GM18505 (cell line): ENCODE results near the gene ITPRIPL2.

ENCODE experiments used
- ATAC-seq: cut with Tn5 transposase; IDR thresholded peaks from one replicate; pipeline ENCODE4 v1.9.1; 2021; ENCODE audit not compliant: unreplicated experiment
- POLR2A ChIP-seq: IDR thresholded peaks from 4 replicates; pipeline ENCODE4 v1.6.1; 2011; ENCODE audit warnings: borderline replicate concordance; ENCODE audit not compliant: insufficient read depth, insufficient read length; ENCODE audit errors: extremely low read depth

The ITPRIPL2 gene

GRCh38 chr16:19135201-19135842, 21.6 kb downstream of the ITPRIPL2 start:
- no peak for TF ChIP-seq POLR2A
- no peak for ATAC-seq

DNA sequence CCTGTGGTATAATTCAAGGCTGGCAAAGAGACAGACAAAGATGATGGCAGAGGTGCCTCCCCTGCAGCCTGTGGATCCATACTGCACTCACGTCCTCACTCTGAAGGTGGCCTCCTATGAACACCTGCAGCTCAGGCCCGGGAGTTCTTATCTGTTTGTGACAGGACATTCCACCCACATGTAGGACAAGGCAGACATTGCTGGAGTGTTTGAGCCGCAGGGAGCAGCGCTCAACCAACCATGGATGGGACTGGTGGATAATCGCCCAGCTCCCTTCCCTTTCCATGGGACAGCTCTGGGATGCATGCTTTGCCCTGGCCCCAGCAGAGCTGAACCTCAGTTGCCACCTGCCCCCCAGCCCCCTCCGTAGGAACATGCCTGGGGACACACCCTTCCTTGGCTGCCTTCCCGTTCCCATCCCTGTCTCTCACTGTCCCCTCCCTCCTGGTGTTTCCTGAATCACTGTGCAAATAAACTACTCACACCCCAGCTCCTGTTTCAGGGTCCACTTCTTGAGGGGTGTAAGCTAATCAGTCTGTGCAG, 22.2 kb downstream of the ITPRIPL2 start:
- TF ChIP-seq POLR2A: no peak
- no peak for ATAC-seq

GRCh38 chr16:19136549-19137196, 22.9 kb downstream of the ITPRIPL2 start:
- ATAC-seq: no peak

DNA sequence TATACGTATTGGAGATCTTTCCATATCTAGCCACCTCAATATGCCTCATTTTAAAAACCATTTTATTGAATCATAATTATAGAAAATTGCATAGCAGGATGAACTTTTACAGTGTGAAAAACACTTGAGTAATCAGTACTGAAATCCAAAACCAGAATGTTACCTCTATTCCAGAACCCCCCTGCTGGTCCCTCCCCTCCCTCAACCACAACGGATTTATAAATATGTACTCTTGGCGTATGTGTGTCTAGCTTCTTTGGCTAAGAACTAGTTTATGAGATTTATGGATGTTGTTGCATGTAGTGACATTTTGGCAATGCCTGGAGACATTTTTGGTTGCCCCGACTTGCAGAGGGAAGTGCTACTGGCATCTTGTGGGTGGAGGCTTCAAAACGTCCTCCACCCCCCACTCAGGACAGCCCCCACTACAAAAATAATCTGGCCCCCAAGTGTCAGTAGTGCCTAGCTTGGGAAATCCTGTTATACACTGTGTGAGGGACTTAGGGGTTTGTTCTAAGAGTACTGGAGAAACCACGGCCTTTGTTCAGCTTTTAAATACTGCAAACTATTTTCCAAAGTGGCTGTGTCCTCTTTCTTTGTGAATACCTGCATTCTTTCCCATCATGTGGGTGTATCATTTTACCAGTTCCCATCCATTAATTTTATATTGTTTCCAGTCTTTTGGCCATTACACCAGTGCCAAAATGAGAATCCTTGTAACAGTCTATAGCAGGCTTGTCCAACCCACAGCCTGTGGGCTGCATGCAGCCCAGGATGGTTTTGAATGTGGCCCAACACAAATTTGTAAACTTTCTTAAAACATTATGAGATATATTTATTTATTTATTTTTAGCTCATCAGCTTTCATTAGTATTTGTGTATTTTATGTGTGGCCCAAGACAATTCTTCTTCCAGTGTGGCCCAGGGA, 23.7 kb downstream of the ITPRIPL2 start:
- no peak for ATAC-seq
- no peak for TF ChIP-seq POLR2A

More at GRCh38 chr16:19136549-19137196, 22.9 kb downstream of the ITPRIPL2 start:
- no peak for TF ChIP-seq POLR2A

DNA sequence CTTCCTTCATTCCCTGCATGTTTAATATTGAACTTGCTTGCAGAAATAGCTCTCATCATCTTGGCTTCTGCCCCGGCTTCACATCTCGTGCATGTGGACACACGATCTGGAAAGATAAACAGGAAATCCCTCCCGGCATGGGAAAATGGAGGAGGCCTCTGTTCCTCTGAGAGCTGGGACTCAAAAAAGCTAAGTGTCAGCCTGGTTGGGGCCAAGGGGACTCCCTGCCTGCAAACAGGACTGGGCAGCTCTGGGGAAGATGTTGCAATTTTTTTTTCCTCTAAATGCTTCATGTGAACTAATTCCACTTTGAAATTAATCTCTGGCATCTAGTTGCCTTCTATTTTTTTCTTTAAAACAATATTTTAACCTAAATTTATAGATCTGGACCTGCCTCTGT, 24.8 kb downstream of the ITPRIPL2 start:
- no peak for TF ChIP-seq POLR2A
- no peak for ATAC-seq

DNA sequence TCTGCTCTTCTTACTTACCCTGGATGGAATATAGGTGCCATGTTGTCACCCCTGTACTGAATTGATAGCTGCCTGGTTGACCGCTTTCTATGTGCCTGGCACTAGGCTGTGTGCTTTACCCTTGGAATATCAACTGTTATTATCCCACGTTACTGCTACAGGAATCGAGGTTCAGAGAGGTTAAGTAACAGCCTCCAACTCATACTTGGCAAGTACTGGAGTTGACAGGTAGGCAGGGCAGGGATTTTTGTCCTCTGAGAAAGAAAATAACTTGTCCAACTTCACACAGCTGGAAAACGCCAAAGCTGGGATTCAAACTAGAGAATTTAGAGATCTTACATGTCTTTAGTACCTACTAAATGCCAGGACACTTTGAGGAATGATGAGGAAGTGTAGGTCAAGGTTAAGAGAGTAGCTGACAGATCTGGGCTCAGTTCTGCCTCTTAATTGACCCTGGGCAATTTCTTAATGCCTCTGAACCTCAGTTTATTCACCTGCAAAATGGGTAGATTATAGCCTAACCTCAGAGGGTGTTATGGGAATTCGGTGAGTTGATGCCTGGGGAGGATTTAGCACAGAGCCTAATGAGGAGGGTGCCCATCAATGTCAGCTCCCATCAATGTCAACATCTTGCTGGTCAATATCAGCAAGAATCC, 25.8 kb downstream of the ITPRIPL2 start:
- ATAC-seq: no peak
- TF ChIP-seq POLR2A: no peak

GRCh38 chr16:19140396-19140795, 26.6 kb downstream of the ITPRIPL2 start:
- TF ChIP-seq POLR2A: no peak
- ATAC-seq: no peak

- no peak for ATAC-seq
- TF ChIP-seq POLR2A: no peak
Observed at GRCh38 chr16:19142939-19143598, 29.3 kb downstream of the ITPRIPL2 start.

- no peak for ATAC-seq
- TF ChIP-seq POLR2A: no peak
Observed at GRCh38 chr16:19143599-19143956, 29.8 kb downstream of the ITPRIPL2 start.

DNA sequence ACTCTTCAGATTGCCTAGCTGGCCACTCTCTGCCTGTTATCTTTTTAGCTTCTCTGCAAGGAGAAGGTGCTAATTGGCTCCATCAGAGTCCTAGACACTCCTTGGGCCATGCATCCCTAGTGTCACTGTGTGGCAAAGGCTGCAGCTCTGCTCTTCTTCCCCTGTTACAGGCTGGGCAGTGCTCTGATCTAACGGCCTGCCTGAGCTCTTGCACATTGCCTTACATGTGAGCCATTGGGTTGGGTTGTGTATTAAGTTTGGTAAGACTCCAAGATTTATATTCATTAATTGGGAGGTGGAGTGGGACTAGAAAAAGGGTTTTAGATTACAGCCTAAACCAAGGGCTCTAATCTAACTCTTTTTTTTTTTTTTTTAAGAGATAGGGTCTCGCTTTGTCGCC, 31.2 kb downstream of the ITPRIPL2 start:
- TF ChIP-seq POLR2A: no peak
- no peak for ATAC-seq

GRCh38 chr16:19147126-19147525, 33.4 kb downstream of the ITPRIPL2 start:
- TF ChIP-seq POLR2A: no peak
- no peak for ATAC-seq

DNA sequence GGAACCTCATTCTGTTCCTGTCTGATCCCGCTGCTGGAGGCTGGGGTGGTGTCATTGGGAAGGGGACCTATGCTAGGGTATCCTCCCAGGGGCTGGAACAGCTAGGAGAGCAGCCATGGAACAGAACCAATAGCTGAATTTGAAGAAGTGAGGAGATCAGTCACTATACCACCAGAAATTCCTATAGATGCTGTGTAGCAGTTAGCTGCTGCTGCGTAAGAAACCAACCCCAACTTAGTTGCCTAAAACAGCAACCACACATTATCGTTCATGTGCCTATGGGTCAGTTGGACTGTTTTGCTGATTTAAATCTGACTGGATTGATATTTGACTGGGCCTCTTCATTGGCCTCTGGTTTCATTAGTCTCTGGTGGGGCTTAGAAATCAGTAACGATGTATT, 33.9 kb downstream of the ITPRIPL2 start:
- no peak for TF ChIP-seq POLR2A

GRCh38 chr16:19148189-19148588, 34.4 kb downstream of the ITPRIPL2 start:
- TF ChIP-seq POLR2A: no peak
- ATAC-seq: no peak

More for the DNA sequence above, 33.9 kb downstream of the ITPRIPL2 start:
- no peak for ATAC-seq

- ATAC-seq: no peak
- no peak for TF ChIP-seq POLR2A
Observed at GRCh38 chr16:19151310-19151709, 37.5 kb downstream of the ITPRIPL2 start.
